ENCODE data around the gene PROCA1. TPM values are rescaled to one million over a fixed set of nuclear protein-coding genes. Genes with fewer than 3 reads are reported as not detected.

Gene PROCA1
- total and polyA plus RNA-seq, 9 of the 15 experiments (the other 6 are each of a cell fraction or from before 2014, with no cell fraction given): 0.78 to 16.2 (median 5.6) TPM

GRCh38 chr17:28710861-28711722 is 596 bp downstream of the PROCA1 start (continued):
- TF ChIP-seq CTCFL (IDR thresholded peaks at IDR 0.05; ENCODE audit: borderline replicate concordance, insufficient read depth, low read depth, low read length, poor library complexity, severe bottlenecking) (peak; percentile 9), SUPT5H (IDR thresholded peaks at IDR 0.05) (peak; percentile 91), SMAD2 (IDR thresholded peaks at IDR 0.05; ENCODE audit: low read depth, low read length) (no peak), HNRNPK (IDR thresholded peaks at IDR 0.05; ENCODE audit: low read depth, low read length, poor library complexity, severe bottlenecking) (no peak), MEIS2 (IDR thresholded peaks at IDR 0.05; ENCODE audit: partially characterized antibody) (no peak), HOMEZ (CRISPR knock-in tag; IDR thresholded peaks at IDR 0.05) (no peak), HINFP (tag; conservative IDR thresholded peaks at IDR 0.05; ENCODE audit: low read depth) (no peak), TAL1 (IDR thresholded peaks at IDR 0.05) (no peak), NR4A1 (CRISPR knock-in tag; IDR thresholded peaks at IDR 0.05) (no peak; the same call in 1 of the 2 replicates), NR4A1 (tag; IDR thresholded peaks at IDR 0.05) (no peak; the same call in 1 of the 2 replicates), EWSR1 (IDR thresholded peaks at IDR 0.05; ENCODE audit: borderline replicate concordance, low read depth, partially characterized antibody) (no peak), RAD21 (CRISPR knock-in tag; conservative IDR thresholded peaks at IDR 0.05 in 1 of 2, IDR thresholded peaks at IDR 0.05 in 1 of 2) (no peak), U2AF2 (optimal IDR thresholded peaks at IDR 0.05; ENCODE audit: low read depth, low read length) (no peak), HDAC1 (IDR thresholded peaks at IDR 0.05) (peak in 1 of 2 experiments; percentile 79; a peak in 2 of 4 replicates), L3MBTL2 (IDR thresholded peaks at IDR 0.05) (peak; percentile 99), RUNX1 (IDR thresholded peaks at IDR 0.05; ENCODE audit: low read depth) (no peak), TFAP4 (CRISPR knock-in tag; IDR thresholded peaks at IDR 0.05; ENCODE audit: borderline replicate concordance) (no peak), NRF1 (conservative IDR thresholded peaks at IDR 0.05 in 1 of 2, IDR thresholded peaks at IDR 0.05 in 1 of 2) (peak; percentile 87 to 89), KAT7 (CRISPR knock-in tag; IDR thresholded peaks at IDR 0.05; ENCODE audit: borderline replicate concordance) (0 out of 2 replicates have a peak, but pooled peaks have one; percentile 13), POLR2A (conservative IDR thresholded peaks at IDR 0.05) (peak; percentile 92), TEAD2 (tag; IDR thresholded peaks at IDR 0.05) (no peak)
